Activated naive CD4-positive, alpha-beta T cell treated with anti-CD3 and anti-CD28 coated beads, Interleukin-2, amount 10 ng/mL, durations not matched to agents 7 days and 5 days (primary cell): ENCODE data around the gene NENF.

ENCODE experiments used
- CTCF ChIA-PET: fragments of 350-600 bp; sonication (Branson Sonifier 250); formaldehyde crosslinking; loops from one replicate; lab custom pipeline; 2021; ENCODE audit warnings: antibody characterized with exemption; lab: Charles Lee
- DNase-seq: peaks from one replicate; pipeline ENCODE4 v3.0.0-alpha.2; 2020
- H3K27ac Mint-ChIP-seq: one replicate; pipeline ENCODE4 v1.8.0; 2021; ENCODE audit warnings: mild to moderate bottlenecking, moderate library complexity, mixed read lengths
- H3K27me3 Mint-ChIP-seq: one replicate; pipeline ENCODE4 v1.8.0; 2021; ENCODE audit warnings: mild to moderate bottlenecking, mixed read lengths
- H3K36me3 Mint-ChIP-seq: one replicate; pipeline ENCODE4 v1.8.0; 2021; ENCODE audit warnings: mixed read lengths
- H3K4me1 Mint-ChIP-seq: one replicate; pipeline ENCODE4 v1.8.0; 2021; ENCODE audit warnings: mixed read lengths
- H3K4me3 Mint-ChIP-seq: one replicate; pipeline ENCODE4 v1.8.0; 2021; ENCODE audit warnings: mild to moderate bottlenecking, moderate library complexity, mixed read lengths
- H3K9me3 Mint-ChIP-seq: one replicate; pipeline ENCODE4 v1.8.0; 2021; ENCODE audit warnings: mixed read lengths

NENF gene

GRCh38 chr1:212414328-212415106, 18.2 kb upstream of the NENF start, which contains the start of gene PACC1:
PACC1 (minus strand) TSS chr1:212414886; CDS start chr1:212414757, 129 bp downstream.
- peaks cover 28% of the 10 kb centered on the region for H3K36me3 Mint-ChIP-seq
- H3K27me3 Mint-ChIP-seq, result no peaks in the 10 kb centered on the region
- H3K4me3 Mint-ChIP-seq, result peak within 1 kb of the TSS; percentile 97
- H3K9me3 Mint-ChIP-seq, result no peaks in the 10 kb centered on the region
- peak within 1 kb of the TSS; percentile 91 for H3K27ac Mint-ChIP-seq
- H3K4me1 Mint-ChIP-seq, result peaks cover 31% of the 10 kb centered on the region
- CTCF ChIA-PET, result interaction anchor here (0.9 to 1.3 kb wide), 2 partner anchors 42 to 43 kb away, joined by 3 to 5 read pairs; no protein-coding TSS in a partner anchor
- peak; percentile 93 for DNase-seq

GRCh38 chr1:212415107-212415841, 17.4 kb upstream of the NENF start:
- Mint-ChIP-seq H3K4me1 (peaks cover 31% of the 10 kb centered on the region), H3K36me3 (peaks cover 20% of the 10 kb centered on the region), H3K27ac (peak overlapping the region; percentile 91), H3K4me3 (peak overlapping the region; percentile 97), H3K27me3 (no peaks in the 10 kb centered on the region), H3K9me3 (no peaks in the 10 kb centered on the region)
- CTCF ChIA-PET, result interaction anchor here (0.9 to 1.3 kb wide), 2 partner anchors 41 to 42 kb away, joined by 3 to 5 read pairs; no protein-coding TSS in a partner anchor
- no peak for DNase-seq

- H3K4me3 Mint-ChIP-seq, result no peak overlapping the region
- H3K36me3 Mint-ChIP-seq, result no peaks in the 10 kb centered on the region
- no peaks in the 10 kb centered on the region for H3K9me3 Mint-ChIP-seq
- no peak overlapping the region for H3K27ac Mint-ChIP-seq
- H3K27me3 Mint-ChIP-seq, result peaks cover 16% of the 10 kb centered on the region
- CTCF ChIA-PET, result no interaction called here
- H3K4me1 Mint-ChIP-seq, result no peaks in the 10 kb centered on the region
- DNase-seq, result no peak
Observed at GRCh38 chr1:212421165-212421564, 11.6 kb upstream of the NENF start.

- Mint-ChIP-seq H3K4me3 (no peak overlapping the region), H3K27ac (no peak overlapping the region), H3K4me1 (no peaks in the 10 kb centered on the region), H3K9me3 (no peaks in the 10 kb centered on the region), H3K27me3 (peaks cover 16% of the 10 kb centered on the region), H3K36me3 (no peaks in the 10 kb centered on the region)
- no peak for DNase-seq
- CTCF ChIA-PET, result interaction anchor here (0.9 kb wide), 1 partner anchor 57 kb away, joined by 3 read pairs; no protein-coding TSS in a partner anchor
Observed at GRCh38 chr1:212423879-212424278, 8.8 kb upstream of the NENF start.

GRCh38 chr1:212428496-212428895, 4.2 kb upstream of the NENF start:
- DNase-seq, result no peak
- no peak overlapping the region for H3K4me3 Mint-ChIP-seq
- no peak overlapping the region for H3K27ac Mint-ChIP-seq
- H3K9me3 Mint-ChIP-seq, result no peaks in the 10 kb centered on the region
- H3K36me3 Mint-ChIP-seq, result no peaks in the 10 kb centered on the region
- H3K27me3 Mint-ChIP-seq, result peaks cover 13% of the 10 kb centered on the region
- H3K4me1 Mint-ChIP-seq, result peaks cover 17% of the 10 kb centered on the region
- CTCF ChIA-PET, result interaction anchor here (0.7 kb wide), 1 partner anchor 27 kb away, joined by 3 read pairs; no protein-coding TSS in a partner anchor

GRCh38 chr1:212430416-212430815, 2.3 kb upstream of the NENF start:
- CTCF ChIA-PET, result interaction anchor here (0.9 to 2.5 kb wide), 2 partner anchors 27 to 60 kb away, joined by 3 to 18 read pairs; no protein-coding TSS in a partner anchor
- H3K4me1 Mint-ChIP-seq, result peaks cover 27% of the 10 kb centered on the region
- H3K9me3 Mint-ChIP-seq, result no peaks in the 10 kb centered on the region
- no peaks in the 10 kb centered on the region for H3K36me3 Mint-ChIP-seq
- DNase-seq, result no peak
- H3K4me3 Mint-ChIP-seq, result no peak overlapping the region
- peaks cover 4% of the 10 kb centered on the region for H3K27me3 Mint-ChIP-seq
- H3K27ac Mint-ChIP-seq, result no peak overlapping the region

GRCh38 chr1:212430955-212431394, 1.7 kb upstream of the NENF start:
- DNase-seq, result no peak
- CTCF ChIA-PET, result interaction anchor here (2.5 kb wide), 1 partner anchor 26 kb away, joined by 18 read pairs; no protein-coding TSS in a partner anchor

GRCh38 chr1:212431644-212432043, 1.1 kb upstream of the NENF start:
- H3K4me3 Mint-ChIP-seq, result peak overlapping the region; percentile 49
- no peaks in the 10 kb centered on the region for H3K27me3 Mint-ChIP-seq
- H3K4me1 Mint-ChIP-seq, result peaks cover 27% of the 10 kb centered on the region
- H3K9me3 Mint-ChIP-seq, result no peaks in the 10 kb centered on the region
- H3K27ac Mint-ChIP-seq, result peak overlapping the region; percentile 7
- CTCF ChIA-PET, result interaction anchor here (0.9 to 3.1 kb wide), 3 partner anchors 25 to 361 kb away, joined by 3 to 18 read pairs (median 16); no protein-coding TSS in a partner anchor
- no peaks in the 10 kb centered on the region for H3K36me3 Mint-ChIP-seq
- no peak for DNase-seq

More at GRCh38 chr1:212430955-212431394, 1.7 kb upstream of the NENF start:
- H3K4me1 Mint-ChIP-seq, result peaks cover 27% of the 10 kb centered on the region
- no peaks in the 10 kb centered on the region for H3K9me3 Mint-ChIP-seq
- H3K4me3 Mint-ChIP-seq, result no peak overlapping the region
- H3K27me3 Mint-ChIP-seq, result peaks cover 2% of the 10 kb centered on the region
- H3K27ac Mint-ChIP-seq, result peak overlapping the region; percentile 20
- no peaks in the 10 kb centered on the region for H3K36me3 Mint-ChIP-seq

- Mint-ChIP-seq H3K4me1 (peaks cover 27% of the 10 kb centered on the region), H3K27me3 (no peaks in the 10 kb centered on the region), H3K36me3 (no peaks in the 10 kb centered on the region), H3K4me3 (peak overlapping the region; percentile 53), H3K9me3 (no peaks in the 10 kb centered on the region), H3K27ac (no peak overlapping the region)
- CTCF ChIA-PET, result interaction anchor here (0.9 to 3.1 kb wide), 2 partner anchors 24 to 361 kb away, joined by 3 to 16 read pairs; no protein-coding TSS in a partner anchor
- DNase-seq, result no peak
Observed at GRCh38 chr1:212432272-212432660, 454 bp upstream of the NENF start.

- Mint-ChIP-seq H3K27me3 (no peaks in the 10 kb centered on the region), H3K27ac (no peak overlapping the region), H3K9me3 (no peaks in the 10 kb centered on the region), H3K4me3 (peak overlapping the region; percentile 69), H3K36me3 (no peaks in the 10 kb centered on the region), H3K4me1 (peaks cover 27% of the 10 kb centered on the region)
- no peak for DNase-seq
- CTCF ChIA-PET, result interaction anchor here (0.7 to 3.1 kb wide), 2 partner anchors 23 to 855 kb away, joined by 3 to 16 read pairs; partner anchors contain the start of gene SLC30A1
Observed at GRCh38 chr1:212433577-212434462, 1.1 kb downstream of the NENF start.

- no peaks in the 10 kb centered on the region for H3K9me3 Mint-ChIP-seq
- no peaks in the 10 kb centered on the region for H3K27me3 Mint-ChIP-seq
- no peaks in the 10 kb centered on the region for H3K36me3 Mint-ChIP-seq
- H3K4me3 Mint-ChIP-seq, result no peak overlapping the region
- CTCF ChIA-PET, result interaction anchor here (1.0 kb wide), 1 partner anchor 21 kb away, joined by 3 read pairs; no protein-coding TSS in a partner anchor
- peaks cover 27% of the 10 kb centered on the region for H3K4me1 Mint-ChIP-seq
- no peak overlapping the region for H3K27ac Mint-ChIP-seq
- no peak for DNase-seq
Observed at GRCh38 chr1:212434992-212435391, 2.3 kb downstream of the NENF start.

GRCh38 chr1:212437179-212437798, 4.6 kb downstream of the NENF start:
- H3K36me3 Mint-ChIP-seq, result no peaks in the 10 kb centered on the region
- H3K4me3 Mint-ChIP-seq, result no peak overlapping the region
- H3K4me1 Mint-ChIP-seq, result peaks cover 17% of the 10 kb centered on the region
- CTCF ChIA-PET, result interaction anchor here (0.7 to 1.5 kb wide), 3 partner anchors 19 to 787 kb away, joined by 3 to 7 read pairs (median 3); no protein-coding TSS in a partner anchor
- no peak overlapping the region for H3K27ac Mint-ChIP-seq
- H3K9me3 Mint-ChIP-seq, result no peaks in the 10 kb centered on the region
- H3K27me3 Mint-ChIP-seq, result no peaks in the 10 kb centered on the region
- no peak for DNase-seq

GRCh38 chr1:212438831-212439237, 6.1 kb downstream of the NENF start:
- no peaks in the 10 kb centered on the region for H3K36me3 Mint-ChIP-seq
- H3K27me3 Mint-ChIP-seq, result no peaks in the 10 kb centered on the region
- H3K4me3 Mint-ChIP-seq, result no peak overlapping the region
- no peaks in the 10 kb centered on the region for H3K9me3 Mint-ChIP-seq
- no peak overlapping the region for H3K27ac Mint-ChIP-seq
- peaks cover 8% of the 10 kb centered on the region for H3K4me1 Mint-ChIP-seq
- DNase-seq, result no peak
- CTCF ChIA-PET, result no interaction called here
